Esophagus muscularis mucosa (tissue), 4 donors: ENCODE data around the gene PTPMT1.

Experiments used
- EP300 ChIP-seq: sonication (generic); formaldehyde crosslinking; IDR thresholded peaks from one replicate; pipeline ENCODE4 v1.6.1; 2017; ENCODE audit warnings: antibody characterized with exemption
- POLR2A ChIP-seq: fragments of 450-650 bp; IDR thresholded peaks from one replicate; pipeline ENCODE4 v1.6.1; 2017; ENCODE audit warnings: antibody characterized with exemption, moderate library complexity, mild to moderate bottlenecking, low read depth
- POLR2AphosphoS5 ChIP-seq, 2 donors: sonication (generic); formaldehyde crosslinking; IDR thresholded peaks; one replicate each; pipeline ENCODE4 v1.6.1; 2017; ENCODE audit warnings: antibody characterized with exemption in 2 of 2
- TF ChIP-seq, protein P1 (sequence below), 3 experiments: fragments of 200-600 bp in 2 of 3; fragments of 450-650 bp in 1 of 3; sonication (generic) in 2 of 3; IDR thresholded peaks; one replicate each; pipeline ENCODE4 v1.5.1; 2017 to 2019; ENCODE audit warnings: antibody characterized with exemption in 3 of 3, mild to moderate bottlenecking in 2 of 3, moderate library complexity in 1 of 3

DNA sequence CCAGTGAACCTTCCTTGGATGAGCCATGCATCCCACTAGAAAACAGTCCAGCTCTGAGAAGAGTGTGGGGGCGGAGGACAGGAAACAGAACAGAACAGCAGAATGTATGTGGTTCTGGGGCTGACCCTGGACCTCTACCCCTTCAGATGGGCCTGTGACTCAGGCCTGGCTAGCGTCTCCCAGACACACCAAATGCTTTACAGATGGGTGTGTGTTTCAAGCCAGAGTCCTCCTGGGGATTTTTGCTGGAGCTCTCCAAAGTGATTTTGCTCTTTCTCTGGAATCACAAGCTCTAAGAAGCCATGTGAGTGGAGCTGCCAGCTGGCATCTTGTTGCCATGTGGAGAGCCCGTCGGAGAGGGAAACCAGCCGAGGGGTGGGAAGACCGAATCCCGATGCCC lies 42.0 kb downstream of the PTPMT1 start:
- TF ChIP-seq EP300 (no peak), POLR2AphosphoS5 (IDR thresholded peaks at IDR 0.05) (no peak), POLR2A (no peak)
- TF ChIP-seq, protein P1, sequence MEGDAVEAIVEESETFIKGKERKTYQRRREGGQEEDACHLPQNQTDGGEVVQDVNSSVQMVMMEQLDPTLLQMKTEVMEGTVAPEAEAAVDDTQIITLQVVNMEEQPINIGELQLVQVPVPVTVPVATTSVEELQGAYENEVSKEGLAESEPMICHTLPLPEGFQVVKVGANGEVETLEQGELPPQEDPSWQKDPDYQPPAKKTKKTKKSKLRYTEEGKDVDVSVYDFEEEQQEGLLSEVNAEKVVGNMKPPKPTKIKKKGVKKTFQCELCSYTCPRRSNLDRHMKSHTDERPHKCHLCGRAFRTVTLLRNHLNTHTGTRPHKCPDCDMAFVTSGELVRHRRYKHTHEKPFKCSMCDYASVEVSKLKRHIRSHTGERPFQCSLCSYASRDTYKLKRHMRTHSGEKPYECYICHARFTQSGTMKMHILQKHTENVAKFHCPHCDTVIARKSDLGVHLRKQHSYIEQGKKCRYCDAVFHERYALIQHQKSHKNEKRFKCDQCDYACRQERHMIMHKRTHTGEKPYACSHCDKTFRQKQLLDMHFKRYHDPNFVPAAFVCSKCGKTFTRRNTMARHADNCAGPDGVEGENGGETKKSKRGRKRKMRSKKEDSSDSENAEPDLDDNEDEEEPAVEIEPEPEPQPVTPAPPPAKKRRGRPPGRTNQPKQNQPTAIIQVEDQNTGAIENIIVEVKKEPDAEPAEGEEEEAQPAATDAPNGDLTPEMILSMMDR (IDR thresholded peaks at IDR 0.05): no peak
